OCI-LY3 (cell line): Measurements from ENCODE around the gene CRB3.

Source experiments
- H2AFZ ChIP-seq: fragments of 200-600, 300-600 bp; shearing (Covaris generic); 2 replicates; pipeline ENCODE4 v1.6.0; 2014; ENCODE audit warnings: antibody characterized with exemption, low read depth, low read length
- H3K27ac ChIP-seq: fragments of 200-600, 300-600 bp; sonication (generic); 2 replicates; pipeline ENCODE4 v1.5.1; 2014; ENCODE audit warnings: mild to moderate bottlenecking, low read length, moderate library complexity, mixed read lengths
- H3K27me3 ChIP-seq: fragments of 200-600, 300-600 bp; sonication (generic); 2 replicates; pipeline ENCODE4 v1.6.1; 2014; ENCODE audit warnings: low read depth, low read length, mixed read lengths
- H3K36me3 ChIP-seq: fragments of 200-600, 300-600 bp; sonication (generic); replicated peaks from 2 replicates; pipeline ENCODE3; 2014; ENCODE audit warnings: low read depth, low read length, mixed read lengths
- H3K4me1 ChIP-seq: fragments of 300-600, 200-600 bp; sonication (generic); 2 replicates; pipeline ENCODE4 v1.6.1; 2014; ENCODE audit warnings: low read length, mixed read lengths
- H3K4me2 ChIP-seq: fragments of 200-600, 300-600 bp; sonication (generic); 2 replicates; pipeline ENCODE4 v1.6.1; 2014; ENCODE audit warnings: low read length, mixed read lengths
- H3K4me3 ChIP-seq: fragments of 300-600, 200-600 bp; sonication (generic); 2 replicates; pipeline ENCODE4 v1.5.1; 2014; ENCODE audit warnings: antibody characterized with exemption, mild to moderate bottlenecking, low read length, moderate library complexity
- H3K79me2 ChIP-seq: fragments of 300-600, 200-600 bp; shearing (Covaris generic); 2 replicates; pipeline ENCODE4 v1.6.1; 2014; ENCODE audit warnings: mild to moderate bottlenecking, low read length, mixed read lengths
- H3K9ac ChIP-seq: fragments of 300-600, 200-600 bp; shearing (Covaris generic); 2 replicates; pipeline ENCODE4 v1.6.0; 2014; ENCODE audit warnings: mild to moderate bottlenecking, low read length, moderate library complexity
- H3K9me3 ChIP-seq: fragments of 200-600, 300-600 bp; shearing (Covaris generic); 2 replicates; pipeline ENCODE4 v1.6.1; 2014; ENCODE audit warnings: low read length, mixed read lengths; ENCODE audit not compliant: insufficient read depth
- H4K20me1 ChIP-seq: fragments of 200-600, 300-600 bp; sonication (generic); 2 replicates; pipeline ENCODE4 v1.6.1; 2016; ENCODE audit warnings: low read length, mixed read lengths; ENCODE audit not compliant: insufficient read depth
- CTCF ChIP-seq: fragments of 200-600, 300-600 bp; sonication (generic); IDR thresholded peaks from 2 replicates; pipeline ENCODE4 v1.5.1; 2014; ENCODE audit warnings: antibody characterized with exemption, low read length, low read depth
- EZH2phosphoT487 ChIP-seq: fragments of 200-600 bp; shearing (Covaris generic); IDR thresholded peaks from 2 replicates; pipeline ENCODE4 v1.6.1; 2018; ENCODE audit warnings: antibody characterized with exemption, mixed run types, low read depth

CRB3 gene

GRCh38 chr19:6478815-6479214, 14.7 kb downstream of the CRB3 start:
- Histone ChIP-seq H3K36me3 (peaks cover 37% of the 10 kb centered on the region), H3K27ac (no peak overlapping the region), H2AFZ (no peak overlapping the region), H3K9ac (no peak overlapping the region), H3K27me3 (no peaks in the 10 kb centered on the region), H3K4me1 (peaks cover 12% of the 10 kb centered on the region), H3K79me2 (peaks cover 24% of the 10 kb centered on the region), H3K4me2 (no peak overlapping the region), H3K9me3 (no peaks in the 10 kb centered on the region), H4K20me1 (no peaks in the 10 kb centered on the region), H3K4me3 (no peak overlapping the region)
- TF ChIP-seq EZH2phosphoT487 (no peak), CTCF (no peak)

DNA sequence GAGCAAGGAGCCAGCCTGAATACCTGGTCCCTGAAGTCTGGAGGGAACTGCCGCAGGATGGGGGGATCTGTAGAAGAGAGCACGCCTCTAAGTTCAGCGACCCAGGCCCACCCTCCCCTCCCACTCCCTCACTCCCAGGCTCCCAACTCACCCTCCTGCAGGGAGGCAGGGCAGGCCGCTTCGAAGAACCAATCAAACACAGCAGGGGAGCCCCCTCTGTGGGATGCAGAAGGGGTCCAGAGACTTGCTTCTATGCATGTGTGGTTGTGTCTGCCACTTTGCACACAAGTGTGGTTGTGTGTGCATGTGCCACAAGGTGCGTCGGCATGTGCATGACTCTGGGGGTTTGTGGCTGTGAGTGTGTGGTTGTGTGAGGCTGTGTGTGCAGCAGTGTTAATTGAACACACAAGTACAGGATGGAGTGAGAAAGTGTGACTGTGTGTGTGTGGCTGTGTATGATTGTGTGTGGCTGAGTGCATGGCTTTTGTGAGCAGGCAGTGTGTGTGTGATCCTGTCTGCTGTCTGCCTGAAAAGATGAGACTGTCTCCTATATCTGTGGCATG, 15.8 kb downstream of the CRB3 start:
- Histone ChIP-seq H3K4me1 (peaks cover 12% of the 10 kb centered on the region), H3K79me2 (peaks cover 24% of the 10 kb centered on the region), H3K27me3 (no peaks in the 10 kb centered on the region), H3K4me2 (no peak overlapping the region), H3K36me3 (peaks cover 32% of the 10 kb centered on the region), H3K27ac (no peak overlapping the region), H4K20me1 (no peaks in the 10 kb centered on the region), H3K4me3 (no peak overlapping the region), H2AFZ (no peak overlapping the region), H3K9ac (no peak overlapping the region), H3K9me3 (no peaks in the 10 kb centered on the region)
- TF ChIP-seq CTCF (no peak), EZH2phosphoT487 (no peak)

- H3K79me2 ChIP-seq: peaks cover 24% of the 10 kb centered on the region
- peaks cover 12% of the 10 kb centered on the region for H3K4me1 ChIP-seq
- H3K4me3 ChIP-seq: peak overlapping the region; percentile 78
- H3K27ac ChIP-seq: peak overlapping the region; percentile 69
- no peak overlapping the region for H2AFZ ChIP-seq
- no peaks in the 10 kb centered on the region for H3K27me3 ChIP-seq
- H3K36me3 ChIP-seq: peaks cover 22% of the 10 kb centered on the region
- peak overlapping the region; percentile 94 for H3K9ac ChIP-seq
- no peaks in the 10 kb centered on the region for H3K9me3 ChIP-seq
- no peak for TF ChIP-seq CTCF
- no peak for TF ChIP-seq EZH2phosphoT487
- H4K20me1 ChIP-seq: no peaks in the 10 kb centered on the region
- peak overlapping the region; percentile 87 for H3K4me2 ChIP-seq
Observed at GRCh38 chr19:6480848-6481415, 16.9 kb downstream of the CRB3 start.

GRCh38 chr19:6481541-6482342, 17.7 kb downstream of the CRB3 start, which contains the start of gene DENND1C:
Gene DENND1C, minus strand, starts transcription at chr19:6481787. Its CDS starts 92 bp downstream, at chr19:6481695.
- peaks cover 24% of the 10 kb centered on the region for H3K79me2 ChIP-seq
- no peaks in the 10 kb centered on the region for H3K9me3 ChIP-seq
- peak within 1 kb of the TSS; percentile 78 for H3K4me3 ChIP-seq
- peak within 1 kb of the TSS; percentile 69 for H3K27ac ChIP-seq
- peaks cover 14% of the 10 kb centered on the region for H3K36me3 ChIP-seq
- H4K20me1 ChIP-seq: no peaks in the 10 kb centered on the region
- peak within 1 kb of the TSS; percentile 84 for H2AFZ ChIP-seq
- no peaks in the 10 kb centered on the region for H3K27me3 ChIP-seq
- peak; percentile 56 for TF ChIP-seq CTCF
- no peak for TF ChIP-seq EZH2phosphoT487
- peak within 1 kb of the TSS; percentile 94 for H3K9ac ChIP-seq
- peak within 1 kb of the TSS; percentile 87 for H3K4me2 ChIP-seq
- H3K4me1 ChIP-seq: peaks cover 12% of the 10 kb centered on the region
